Activated CD8-positive, alpha-beta memory T cell treated with anti-CD3 and anti-CD28 coated beads for 1 hour (primary cell): ENCODE measurements around the gene TPD52L3.

Experiments
- DNase-seq, 2 donors: peaks; one replicate each; pipeline ENCODE4 v3.0.0-alpha.2; 2020; ENCODE audit warnings: low read depth in 1 of 2; ENCODE audit errors: extremely low read depth in 1 of 2

The TPD52L3 gene

DNA sequence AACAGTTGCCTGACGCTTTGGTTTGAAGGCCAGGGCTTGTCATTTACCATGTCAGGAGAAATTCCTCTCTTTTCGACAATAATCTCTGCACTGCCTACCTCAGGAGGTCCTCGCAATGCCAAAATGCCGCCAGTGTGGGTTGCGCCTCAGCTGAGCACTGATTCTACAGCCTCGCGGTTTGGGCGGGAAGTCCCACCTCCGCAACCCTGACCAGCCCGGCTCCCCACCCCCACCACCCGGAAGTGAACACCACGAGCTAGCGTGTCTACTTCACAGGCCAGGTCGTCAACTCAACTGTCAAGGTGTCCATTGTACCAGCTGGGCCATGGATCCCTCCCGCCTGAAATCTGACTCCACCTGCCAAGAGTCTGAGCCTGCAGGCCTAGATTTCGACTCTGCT, at the start of gene TPD52L3:
Gene TPD52L3, plus strand, starts transcription at position 273 of the 400 bp plus-strand sequence. CDS start 221 bp downstream, outside the sequence.
- DNase-seq, result no peak

DNA sequence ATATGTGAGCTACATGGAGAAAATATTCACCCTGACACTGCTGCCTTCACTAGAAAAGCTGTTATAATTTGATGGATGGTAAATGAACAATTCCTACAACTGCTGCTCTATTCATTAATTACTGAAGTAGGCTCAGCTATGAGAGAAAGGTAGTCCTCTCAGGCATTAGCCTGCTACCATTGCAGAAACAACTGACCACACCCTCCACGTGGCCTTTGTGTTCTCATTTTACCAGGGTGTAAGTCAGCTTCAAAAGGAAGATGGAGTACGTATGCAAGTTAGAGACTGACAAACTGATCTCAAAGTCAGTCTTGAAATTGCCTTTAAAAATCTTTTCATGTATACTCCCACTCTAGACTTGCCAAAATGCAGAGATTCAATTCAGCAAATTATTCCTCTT, 26.3 kb upstream of the TPD52L3 start:
- DNase-seq, result no peak

DNA sequence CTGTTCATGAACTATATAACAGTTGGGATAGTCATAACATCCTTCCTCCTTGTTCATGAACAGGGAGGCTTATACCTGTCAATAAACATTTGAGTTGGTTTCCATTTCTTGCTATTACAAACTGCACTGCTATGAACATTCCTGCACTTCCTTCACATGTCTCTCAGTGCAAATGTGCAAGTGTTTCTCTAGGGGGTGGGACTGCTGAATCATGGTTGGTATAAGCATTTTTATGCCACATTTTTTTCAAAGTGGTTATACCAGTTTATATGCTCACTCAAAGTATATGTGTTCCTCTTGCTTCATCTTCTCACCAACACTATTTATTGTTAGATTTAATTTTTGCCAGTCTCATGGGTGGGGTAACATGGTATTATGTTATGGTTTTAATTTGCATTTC, 25.8 kb upstream of the TPD52L3 start:
- no peak for DNase-seq

DNA sequence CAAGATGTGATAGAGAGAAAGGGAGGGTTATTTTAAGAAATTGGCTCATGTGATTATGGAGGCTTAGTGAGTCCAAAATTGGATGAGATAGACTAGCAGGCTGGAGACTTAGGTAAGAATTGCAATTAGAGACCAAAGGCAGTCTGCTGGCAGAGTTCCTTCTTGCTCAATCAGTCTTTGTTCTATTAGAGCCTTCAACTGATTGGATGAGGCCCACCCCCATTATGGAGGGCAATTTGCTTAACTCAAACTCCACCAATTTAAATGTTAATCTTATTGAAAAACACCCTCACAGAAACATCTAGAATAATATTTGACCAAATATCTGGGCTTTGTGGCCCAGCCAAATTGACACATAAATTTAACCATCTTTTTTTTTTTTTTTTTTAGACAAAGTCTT, 23.9 kb upstream of the TPD52L3 start:
- DNase-seq, result no peak

DNA sequence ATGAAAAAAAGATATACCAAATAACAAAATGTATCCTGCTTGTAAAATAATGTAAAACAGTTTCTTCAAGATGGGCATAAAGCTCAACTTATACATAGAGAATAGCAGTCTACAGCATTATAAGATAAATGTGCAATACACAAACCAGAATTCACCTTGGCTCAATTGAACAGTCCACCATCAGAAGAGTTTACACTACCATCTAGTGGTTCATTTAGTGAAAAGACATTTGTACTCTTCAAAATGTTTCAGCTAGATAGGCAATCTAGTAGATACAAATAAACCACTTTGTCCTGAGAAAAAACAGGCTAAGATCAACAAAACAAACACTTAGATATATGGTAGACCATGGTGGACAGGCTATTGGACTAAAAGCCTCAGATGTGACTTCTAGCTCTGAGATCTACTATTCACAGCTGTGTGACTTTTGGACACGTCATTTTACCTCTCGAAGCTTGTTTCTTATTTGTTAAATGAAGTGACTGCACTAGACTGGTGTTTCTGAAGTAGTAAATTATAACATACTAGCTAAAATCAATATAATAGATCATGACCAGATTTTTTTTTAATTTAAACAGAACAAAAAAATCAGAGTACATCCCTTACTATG, 22.1 kb upstream of the TPD52L3 start:
- DNase-seq, result no peak

DNA sequence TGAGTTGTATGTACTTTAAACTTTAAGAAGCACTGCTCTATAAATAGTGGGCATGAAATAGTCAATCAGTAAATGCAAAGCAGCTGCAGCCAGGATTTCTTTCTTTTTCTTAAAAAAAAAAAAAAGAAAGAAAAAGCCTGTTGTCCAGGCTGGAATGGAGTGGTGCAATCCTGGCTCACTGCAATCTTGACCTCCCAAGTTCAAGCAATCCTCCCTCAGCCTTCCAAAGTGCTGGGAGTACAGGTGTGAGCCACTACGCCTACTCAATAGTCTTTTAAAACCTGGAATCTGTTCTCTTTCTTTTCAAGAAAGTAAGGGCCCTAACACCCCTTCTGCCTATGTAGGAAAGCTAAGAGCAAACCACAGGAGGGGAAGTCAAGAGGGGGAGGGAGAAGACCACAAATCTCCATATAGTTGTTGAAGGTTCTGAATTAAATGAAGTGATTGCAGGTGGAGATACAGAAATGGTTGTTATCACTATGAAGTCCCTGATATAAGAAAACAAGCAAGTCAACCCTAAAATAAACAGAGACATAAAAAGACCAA, 20.6 kb upstream of the TPD52L3 start:
- no peak for DNase-seq

DNA sequence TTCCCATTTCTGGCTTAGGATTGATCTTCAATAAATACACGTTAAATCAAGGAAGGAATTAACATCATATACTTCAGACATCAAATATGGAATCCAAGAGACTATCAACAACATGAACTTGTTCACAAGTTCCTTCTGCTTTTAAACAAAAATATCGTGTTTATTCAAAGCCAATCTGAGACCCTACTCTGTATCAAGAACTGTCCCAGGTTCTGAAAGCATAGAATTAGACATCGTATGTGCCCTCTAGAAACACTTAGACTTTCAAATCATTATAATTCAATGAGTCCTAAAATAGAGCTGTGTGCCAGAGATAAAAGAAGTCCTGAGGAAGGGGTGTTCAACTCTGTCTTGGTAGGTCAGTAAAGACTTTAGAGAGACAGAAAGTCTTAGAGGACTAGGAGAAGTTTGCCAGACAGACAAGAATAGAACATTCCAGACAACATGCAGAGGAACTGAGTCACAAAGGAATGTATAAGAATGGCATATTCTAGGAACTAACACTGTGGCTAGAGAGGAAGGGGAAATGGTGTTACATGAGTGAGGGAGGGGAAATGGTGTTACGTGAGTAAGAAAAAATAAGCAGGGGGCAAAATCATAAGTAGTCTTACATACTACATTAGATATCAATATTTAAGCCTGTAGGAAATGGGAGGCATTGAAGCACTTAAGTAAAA, 2.9 kb downstream of the TPD52L3 start:
- no peak for DNase-seq

DNA sequence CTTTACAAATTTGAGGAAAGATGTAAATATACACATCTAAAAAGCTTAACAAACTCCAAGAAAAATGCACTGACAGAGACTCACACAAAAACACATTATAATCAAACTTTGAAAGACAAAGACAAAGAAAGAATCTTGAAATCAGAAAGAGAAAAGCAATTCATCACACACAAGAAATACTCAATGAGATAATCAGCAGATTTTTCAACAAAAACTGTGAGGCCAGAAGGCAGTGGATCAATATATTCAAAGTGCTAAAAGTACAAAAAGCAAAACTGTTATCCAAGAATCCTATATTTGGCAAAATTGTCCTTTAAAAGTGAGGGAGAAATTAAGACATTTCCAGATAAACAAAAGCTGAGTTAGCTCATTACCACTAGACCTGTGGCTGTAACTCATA, 6.1 kb downstream of the TPD52L3 start:
- no peak for DNase-seq

DNA sequence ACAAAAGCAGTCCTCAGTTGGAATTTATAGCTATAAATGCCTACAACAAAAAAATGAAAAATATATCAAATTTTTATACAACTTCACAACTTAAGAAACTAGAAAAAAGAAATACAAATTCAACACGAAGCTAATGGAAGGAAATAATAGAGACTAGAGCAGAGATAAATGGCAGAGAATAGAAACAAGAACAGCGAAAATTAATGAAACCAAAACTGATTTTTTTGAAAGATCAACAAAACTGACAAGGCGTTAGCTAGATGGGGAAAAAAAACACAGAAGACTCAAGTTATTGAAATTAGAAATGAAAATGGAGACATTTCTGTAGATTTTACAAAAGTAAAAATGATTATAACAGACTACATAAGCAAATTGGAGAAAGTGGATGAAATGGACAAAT, 20.6 kb downstream of the TPD52L3 start:
- DNase-seq, result no peak

DNA sequence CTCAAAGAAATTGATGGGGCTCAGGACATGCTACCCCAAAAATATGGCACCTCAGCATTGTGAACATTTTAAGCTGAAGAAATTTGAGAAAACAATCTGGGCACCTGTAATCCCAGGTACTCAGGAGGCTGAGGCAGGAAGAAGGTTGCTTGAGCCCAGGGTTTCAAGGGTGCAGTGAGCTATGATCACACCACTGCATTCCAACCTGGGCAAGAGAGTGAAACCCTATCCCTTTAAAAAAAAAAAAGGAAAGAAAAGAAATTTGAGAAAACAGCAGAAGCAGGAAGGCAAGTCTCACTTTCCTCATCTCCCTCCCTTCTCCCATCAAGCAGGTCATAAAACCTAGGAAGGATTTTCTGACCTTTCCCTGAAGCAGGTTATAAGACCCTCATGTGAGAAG, 23.6 kb downstream of the TPD52L3 start:
- DNase-seq, result no peak

DNA sequence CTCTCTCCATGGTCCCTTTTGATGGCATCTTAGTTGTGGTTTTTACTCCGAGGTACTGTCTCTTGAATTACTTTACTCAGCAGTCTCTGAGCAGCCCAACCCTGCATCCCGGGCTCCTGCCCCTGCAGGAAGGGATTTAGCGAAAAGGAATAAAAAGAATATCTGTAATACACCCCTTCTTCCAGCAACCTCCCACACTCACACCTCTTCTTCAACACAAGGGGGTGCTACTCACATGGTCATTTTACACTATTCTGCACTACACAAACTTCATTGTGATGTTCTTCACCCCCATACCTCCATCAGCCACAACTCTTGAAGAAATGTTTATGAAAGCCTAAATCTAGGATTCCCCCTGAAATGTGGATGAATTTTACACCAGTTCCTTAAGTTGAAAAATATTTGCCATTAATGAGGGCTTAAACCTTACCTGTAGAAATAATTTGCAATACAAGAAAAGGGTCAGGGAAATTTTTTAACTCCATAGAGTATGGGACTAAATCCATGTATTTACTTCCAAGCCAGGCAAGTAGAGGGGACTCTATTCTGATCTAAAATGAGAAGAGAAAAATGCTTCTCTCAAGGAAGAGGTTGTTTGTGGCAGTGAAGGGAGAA, 26.0 kb downstream of the TPD52L3 start:
- no peak for DNase-seq

DNA sequence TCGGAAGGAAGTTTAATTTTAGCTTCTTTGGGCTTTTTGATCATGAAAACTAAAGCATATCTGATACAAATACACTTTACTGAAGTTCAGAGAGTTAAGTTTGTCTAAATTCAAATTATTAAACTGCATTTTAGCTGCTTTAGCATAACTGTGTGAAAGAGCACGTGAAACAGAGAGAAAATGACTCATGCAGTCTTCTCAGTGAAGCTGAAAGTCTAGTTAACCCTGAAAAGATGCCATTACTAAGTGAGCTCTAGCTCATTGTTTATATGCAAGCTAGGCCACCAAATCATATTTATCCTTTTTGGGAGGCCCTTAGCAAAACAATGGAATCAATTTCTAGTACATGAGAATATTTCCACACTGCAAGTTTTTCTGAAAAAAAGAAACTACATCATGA, 27.6 kb downstream of the TPD52L3 start:
- no peak for DNase-seq

DNA sequence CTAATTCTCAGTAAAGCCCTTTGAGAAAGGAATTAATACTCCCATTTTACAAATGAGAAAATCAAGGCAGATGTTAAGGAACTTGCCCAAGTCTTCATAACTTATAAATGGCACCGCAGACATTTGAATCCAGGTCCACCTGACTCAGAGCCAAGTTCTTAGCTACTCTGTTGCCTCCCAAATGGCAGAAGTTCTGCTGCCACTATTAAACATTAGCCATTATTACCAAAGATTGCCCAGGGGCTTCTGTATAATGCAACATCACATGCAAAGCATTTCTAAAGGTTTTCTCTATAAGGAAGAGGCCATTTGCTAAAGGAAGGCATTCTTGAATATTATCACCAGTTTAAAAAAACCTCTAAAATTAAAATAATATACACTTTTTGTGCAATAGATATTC, 28.3 kb downstream of the TPD52L3 start:
- DNase-seq, result no peak

DNA sequence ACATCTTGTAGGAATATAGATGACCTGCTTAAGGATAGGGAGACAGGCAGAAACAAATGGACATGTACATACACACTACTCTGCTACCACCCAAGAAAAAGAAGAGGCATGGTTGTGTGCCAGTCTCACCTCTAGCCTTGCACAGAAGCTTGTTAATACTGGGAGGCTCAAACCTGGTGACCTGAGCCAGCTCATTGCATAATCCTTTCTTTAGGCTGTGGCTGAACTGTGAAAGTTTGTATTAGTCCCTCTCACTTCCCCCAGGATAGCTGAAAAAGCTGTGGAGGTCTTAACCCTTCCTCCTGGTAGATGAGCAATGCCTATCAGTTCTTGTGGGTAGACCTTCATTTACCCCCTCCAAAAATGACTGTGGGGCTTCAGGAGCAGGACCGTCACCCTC, 28.7 kb downstream of the TPD52L3 start:
- DNase-seq, result no peak

DNA sequence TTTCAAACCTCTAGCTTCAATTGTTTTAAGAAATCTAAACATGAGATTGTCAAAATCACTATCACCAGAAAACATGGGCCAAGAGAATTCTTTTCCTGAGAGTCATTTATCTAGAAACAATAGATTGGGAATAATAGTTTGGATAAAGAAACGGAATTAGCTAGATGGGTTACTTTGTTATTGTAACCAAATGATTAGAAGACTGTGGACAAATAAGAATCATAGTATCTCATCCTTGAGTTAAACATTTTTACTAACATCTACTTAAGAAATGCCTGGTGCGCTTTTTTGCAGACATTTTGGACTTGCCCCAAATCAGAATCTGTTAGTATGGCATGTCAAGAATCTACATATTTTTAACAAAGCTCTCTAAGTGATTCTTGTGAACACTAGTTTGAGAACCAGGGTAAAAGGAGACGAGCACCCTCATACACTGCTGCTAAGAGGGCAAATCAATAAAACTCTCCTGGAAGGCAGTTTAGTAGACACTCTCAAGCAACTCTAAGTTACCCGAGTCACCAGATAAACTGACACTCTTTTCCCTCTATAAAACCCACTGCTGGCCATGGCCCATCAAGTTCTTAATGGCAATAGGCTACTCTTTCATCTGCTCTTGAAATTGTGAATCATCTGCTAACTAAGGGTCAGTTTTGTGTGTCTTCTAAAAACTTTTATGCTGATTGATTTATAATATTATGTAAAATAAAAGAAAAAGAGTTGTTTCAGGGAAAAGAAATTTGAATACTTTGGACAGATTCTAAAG, 39.1 kb downstream of the TPD52L3 start:
- no peak for DNase-seq

DNA sequence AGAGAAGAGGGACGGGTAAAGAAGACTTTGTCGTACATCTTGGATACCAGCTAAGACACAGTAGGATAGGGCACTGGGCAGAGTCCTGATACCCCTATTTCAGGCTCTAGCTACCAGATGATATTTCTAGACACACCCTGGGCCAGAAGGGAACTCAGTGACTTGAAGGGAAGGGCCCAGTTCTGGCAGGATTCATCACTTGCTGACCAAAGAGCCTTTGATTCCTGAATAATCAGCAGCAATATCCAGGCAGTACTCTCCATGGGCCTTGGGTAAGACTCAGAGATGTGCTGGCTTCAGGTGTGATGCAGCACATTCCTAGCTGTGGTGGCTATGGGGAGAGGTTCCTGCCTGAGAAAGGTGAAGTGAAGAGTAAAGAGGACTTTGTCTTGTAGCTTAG, 40.7 kb downstream of the TPD52L3 start:
- no peak for DNase-seq
